H54 (cell line): Measurements from ENCODE around the gene ABI3.

Experiments used
- DNase-seq: peaks from one replicate; pipeline ENCODE4 v3.0.0; 2011; ENCODE audit warnings: low spot score, mixed read lengths; ENCODE audit not compliant: insufficient read length
- FAIRE-seq: peaks from 3 replicates; lab custom pipeline; 2011; peaks lifted over from hg19 to GRCh38; lab: Jason Lieb, UNC
- POLR2A ChIP-seq: IDR thresholded peaks from 2 replicates; pipeline ENCODE4 v1.6.1; 2011; ENCODE audit warnings: low read depth, mild to moderate bottlenecking, low read length

The ABI3 gene

GRCh38 chr17:49191409-49191916 is 19.0 kb upstream of the ABI3 start:
- 0 out of 2 replicates have a peak, but pooled peaks have one; percentile 16 for TF ChIP-seq POLR2A
- DNase-seq (no peak), FAIRE-seq (no peak)

- DNase-seq (peak; percentile 88), FAIRE-seq (peak; percentile 45)
- TF ChIP-seq POLR2A = no peak
These were observed 18.4 kb upstream of the ABI3 start for GRCh38 chr17:49191917-49192741.

GRCh38 chr17:49193513-49194296 is 16.8 kb upstream of the ABI3 start:
- DNase-seq = peak; percentile 56
- no peak for TF ChIP-seq POLR2A
- no peak for FAIRE-seq

- FAIRE-seq (no peak), DNase-seq (no peak)
- TF ChIP-seq POLR2A = no peak
These were observed 16.3 kb upstream of the ABI3 start for GRCh38 chr17:49194297-49194607.

GRCh38 chr17:49195751-49196150 is 14.8 kb upstream of the ABI3 start:
- FAIRE-seq (no peak), DNase-seq (no peak)
- TF ChIP-seq POLR2A = no peak

GRCh38 chr17:49196520-49196919 is 14.0 kb upstream of the ABI3 start:
- DNase-seq (no peak), FAIRE-seq (no peak)
- TF ChIP-seq POLR2A = no peak

- FAIRE-seq = no peak
- no peak for TF ChIP-seq POLR2A
- DNase-seq = no peak
These were observed 13.0 kb upstream of the ABI3 start for GRCh38 chr17:49197346-49197998.

GRCh38 chr17:49198211-49198610 is 12.3 kb upstream of the ABI3 start:
- no peak for TF ChIP-seq POLR2A
- DNase-seq (no peak), FAIRE-seq (no peak)

GRCh38 chr17:49200423-49201083 is 10.0 kb upstream of the ABI3 start:
- TF ChIP-seq POLR2A = no peak
- FAIRE-seq (no peak), DNase-seq (no peak)

- DNase-seq (no peak), FAIRE-seq (no peak)
- TF ChIP-seq POLR2A = no peak
These were observed 9.0 kb upstream of the ABI3 start for GRCh38 chr17:49201481-49201927.

GRCh38 chr17:49203796-49204195 is 6.7 kb upstream of the ABI3 start:
- no peak for TF ChIP-seq POLR2A
- DNase-seq (no peak), FAIRE-seq (no peak)

GRCh38 chr17:49204516-49204915 is 6.0 kb upstream of the ABI3 start:
- no peak for TF ChIP-seq POLR2A
- FAIRE-seq = no peak

GRCh38 chr17:49209061-49209571 is 1.4 kb upstream of the ABI3 start:
- FAIRE-seq = no peak
- peak; percentile 70 for DNase-seq
- TF ChIP-seq POLR2A = no peak

More at GRCh38 chr17:49204516-49204915, 6.0 kb upstream of the ABI3 start:
- no peak for DNase-seq
